HG03565 (cell line): ENCODE results near the gene ACTR6.

Experiments
- ATAC-seq: cut with Tn5 transposase; IDR thresholded peaks from one replicate; pipeline ENCODE4 v1.9.1; 2021; ENCODE audit warnings: mild to moderate bottlenecking, moderate library complexity; ENCODE audit not compliant: unreplicated experiment

ACTR6 gene

DNA sequence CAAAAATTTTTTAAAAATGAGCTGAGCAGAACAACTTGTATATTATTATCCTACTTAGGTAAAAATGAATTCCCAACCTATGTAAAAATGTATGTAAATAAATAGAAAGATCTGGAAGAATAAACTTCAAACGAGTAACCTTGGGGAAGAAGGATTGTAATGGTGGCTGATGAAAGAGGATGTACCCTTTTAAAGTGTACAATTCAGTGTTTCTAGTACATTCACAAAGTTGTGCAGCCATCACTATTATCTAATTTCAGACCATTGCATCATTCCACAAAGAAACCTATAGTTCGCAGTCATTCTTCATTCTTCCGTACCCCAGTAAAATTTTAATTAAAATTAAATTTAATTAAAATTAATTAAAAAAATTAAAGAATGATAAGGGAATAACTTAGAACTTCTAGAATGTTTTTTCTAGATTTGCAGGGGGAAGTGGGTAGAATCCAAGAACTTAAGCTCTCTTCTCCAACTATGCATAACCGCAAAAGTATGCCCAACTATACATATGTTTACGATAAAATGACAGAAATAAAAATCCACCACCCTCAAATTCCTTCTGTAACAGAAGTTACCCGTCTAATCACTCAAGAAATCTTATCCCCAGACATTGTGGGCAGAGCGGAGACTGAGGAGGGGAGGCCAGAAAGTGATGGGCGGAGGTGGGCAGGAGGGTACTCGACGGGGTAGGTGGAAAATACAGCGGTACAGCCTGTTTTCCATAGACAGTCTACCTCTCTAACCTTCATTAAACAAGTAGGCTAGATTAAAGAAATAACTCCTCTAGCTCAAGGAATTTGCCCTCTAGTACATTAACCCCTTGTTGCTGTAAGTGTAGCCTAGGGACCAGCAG is 65.3 kb downstream of the ACTR6 start:
- no peak for ATAC-seq

DNA sequence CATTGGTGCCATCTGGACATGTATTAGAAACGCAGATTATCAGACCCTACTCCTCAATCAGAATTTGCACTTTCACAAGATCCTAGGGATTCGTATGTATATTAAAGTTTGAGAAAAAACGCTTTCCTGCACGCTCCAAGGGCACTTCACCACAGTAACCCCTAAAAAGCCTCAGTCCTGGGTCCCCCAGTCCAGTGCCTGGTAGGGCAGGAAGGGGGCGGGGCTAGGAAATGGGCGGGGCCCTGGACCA is 65.9 kb downstream of the ACTR6 start:
- peak; percentile 70 for ATAC-seq

DNA sequence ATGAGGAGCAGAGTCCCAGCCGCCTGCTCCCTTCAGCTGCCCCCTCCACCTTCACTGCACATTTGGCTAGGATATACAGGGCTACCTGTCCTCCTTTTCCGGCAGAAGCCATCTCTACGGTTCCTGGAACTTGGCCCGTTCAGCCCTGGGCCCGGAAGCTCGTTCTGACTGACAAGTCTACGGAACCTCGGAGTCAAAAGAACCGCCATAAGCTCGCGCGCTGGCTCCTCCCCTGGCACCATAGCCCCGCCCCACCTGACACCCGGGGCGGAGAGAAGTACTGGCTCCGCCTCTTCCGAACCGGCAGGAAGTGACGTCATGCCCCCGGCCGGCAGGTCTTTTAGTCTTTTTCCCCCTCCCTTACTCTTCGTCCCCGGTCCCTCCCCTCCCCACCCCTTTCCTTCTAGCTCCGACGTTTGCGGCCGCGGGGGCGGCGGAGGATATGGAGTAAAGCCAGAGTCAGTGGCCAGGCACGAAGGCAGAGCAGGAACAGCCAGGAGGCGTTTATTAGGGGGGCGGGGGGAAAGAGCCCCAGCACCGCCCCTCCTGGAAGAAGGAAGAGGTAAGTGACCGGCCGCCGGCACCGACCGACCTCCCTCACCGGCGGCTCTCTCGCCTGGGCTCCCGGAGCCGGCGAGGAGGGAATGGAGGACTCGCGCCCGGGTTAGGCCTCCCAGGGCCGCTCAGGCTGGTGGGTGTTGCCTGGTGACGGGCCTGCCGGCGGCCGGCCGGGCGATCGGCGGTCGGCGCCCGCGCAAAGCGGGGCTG is 66.4 kb downstream of the ACTR6 start, which contains the start of the genes DEPDC4 and SCYL2:
Gene DEPDC4 (minus strand): TSS at position 245 of the 768 bp plus-strand sequence. CDS start 3 bp downstream, at position 242.
Gene SCYL2 (plus strand): TSS at position 343 of the 768 bp plus-strand sequence. CDS start 15,794 bp downstream, outside the sequence.
- ATAC-seq, result peak; percentile 86

DNA sequence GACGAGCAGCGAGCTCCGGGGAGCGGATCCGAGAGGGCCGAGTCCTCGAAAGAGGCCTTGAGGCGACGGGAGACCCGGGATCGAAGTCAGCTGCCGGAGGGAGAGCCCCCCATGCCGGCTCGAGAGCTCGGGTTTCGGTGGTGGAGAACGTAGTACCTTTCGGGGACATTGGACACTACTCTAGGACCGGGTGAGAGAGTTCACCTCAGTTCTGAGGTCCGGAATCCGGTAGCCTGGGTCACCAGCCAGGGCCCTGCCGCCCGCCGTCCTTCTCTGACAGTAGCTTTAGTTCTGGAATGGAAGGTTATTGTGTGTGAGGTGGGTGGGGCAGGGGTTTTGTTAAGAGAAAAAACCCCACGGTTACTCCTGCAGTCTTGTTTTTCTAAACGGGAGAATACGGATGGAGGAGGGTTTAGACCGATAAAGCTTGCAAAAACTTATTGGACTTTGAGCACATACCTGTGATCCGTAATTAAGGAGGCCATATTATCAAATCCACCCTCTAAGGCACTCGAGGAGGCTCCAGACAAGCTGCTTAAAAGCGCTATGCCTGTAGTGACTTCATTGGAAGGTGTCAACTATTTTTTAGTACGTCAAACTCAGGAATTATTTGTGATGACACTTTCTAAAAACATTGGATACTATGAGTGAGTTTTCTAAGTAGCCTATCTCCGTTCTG is 67.1 kb downstream of the ACTR6 start:
- no peak for ATAC-seq

DNA sequence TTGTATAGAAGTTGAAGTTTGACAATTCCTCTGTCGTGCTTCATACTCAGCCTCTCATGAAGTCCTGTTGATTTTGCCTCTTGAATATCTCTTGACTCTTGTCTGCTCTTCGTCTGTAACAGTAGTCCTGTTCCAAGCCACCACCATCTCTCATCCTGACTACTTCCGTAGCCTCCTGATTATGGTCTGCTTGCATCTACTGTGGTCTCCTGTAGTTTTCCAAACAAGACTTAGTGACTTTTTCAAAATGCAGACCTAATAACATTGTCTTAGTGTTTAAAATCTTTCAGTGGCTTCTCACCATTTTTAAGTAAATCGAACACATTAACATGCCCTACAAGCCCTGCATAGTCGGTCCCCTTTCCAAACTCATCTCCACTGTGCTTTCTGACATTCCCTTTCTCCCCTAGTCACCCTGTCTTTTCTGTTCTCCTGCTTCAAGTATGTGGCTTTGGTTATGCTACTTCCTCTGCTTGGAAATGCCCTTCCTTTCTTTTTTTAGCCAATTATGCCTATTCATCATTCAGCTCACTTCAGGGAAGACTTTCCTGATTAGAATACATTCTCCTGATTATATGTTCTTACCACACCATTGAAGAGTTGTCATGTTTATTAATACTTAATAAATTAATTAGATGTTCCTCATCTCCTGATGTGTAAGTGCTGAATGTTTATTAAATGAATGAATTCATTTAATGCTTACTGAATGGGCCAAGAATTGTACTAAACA is 68.4 kb downstream of the ACTR6 start:
- ATAC-seq, result no peak

DNA sequence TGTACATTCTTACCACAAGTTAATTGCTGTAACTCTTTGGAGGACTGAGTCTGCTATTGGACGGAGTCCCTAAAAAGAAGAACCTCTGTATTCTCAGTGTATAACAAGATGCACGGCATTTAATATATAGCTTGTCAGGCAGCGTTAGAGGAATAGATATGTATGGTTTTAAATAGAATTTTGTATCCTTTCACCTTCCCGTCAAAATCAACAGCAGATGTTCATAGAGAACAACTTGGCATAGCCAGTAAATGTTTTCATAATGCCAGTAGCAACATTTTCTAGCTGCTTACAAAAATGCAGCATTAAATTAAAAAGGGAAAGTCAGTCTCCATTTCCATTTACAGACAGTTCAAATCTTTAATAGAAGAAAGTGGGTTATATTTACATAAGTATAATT is 73.2 kb downstream of the ACTR6 start:
- ATAC-seq, result no peak
